HTR-8/SVneo (cell line): Measurements from ENCODE around the gene DOLK.

Experiments
- DNase-seq: peaks from one replicate; pipeline ENCODE4 v3.0.0; 2011; ENCODE audit warnings: low spot score, mixed read lengths; ENCODE audit not compliant: insufficient read length
- FAIRE-seq: peaks from 2 replicates; lab custom pipeline; 2011; peaks lifted over from hg19 to GRCh38; lab: Jason Lieb, UNC

DOLK gene

DNA sequence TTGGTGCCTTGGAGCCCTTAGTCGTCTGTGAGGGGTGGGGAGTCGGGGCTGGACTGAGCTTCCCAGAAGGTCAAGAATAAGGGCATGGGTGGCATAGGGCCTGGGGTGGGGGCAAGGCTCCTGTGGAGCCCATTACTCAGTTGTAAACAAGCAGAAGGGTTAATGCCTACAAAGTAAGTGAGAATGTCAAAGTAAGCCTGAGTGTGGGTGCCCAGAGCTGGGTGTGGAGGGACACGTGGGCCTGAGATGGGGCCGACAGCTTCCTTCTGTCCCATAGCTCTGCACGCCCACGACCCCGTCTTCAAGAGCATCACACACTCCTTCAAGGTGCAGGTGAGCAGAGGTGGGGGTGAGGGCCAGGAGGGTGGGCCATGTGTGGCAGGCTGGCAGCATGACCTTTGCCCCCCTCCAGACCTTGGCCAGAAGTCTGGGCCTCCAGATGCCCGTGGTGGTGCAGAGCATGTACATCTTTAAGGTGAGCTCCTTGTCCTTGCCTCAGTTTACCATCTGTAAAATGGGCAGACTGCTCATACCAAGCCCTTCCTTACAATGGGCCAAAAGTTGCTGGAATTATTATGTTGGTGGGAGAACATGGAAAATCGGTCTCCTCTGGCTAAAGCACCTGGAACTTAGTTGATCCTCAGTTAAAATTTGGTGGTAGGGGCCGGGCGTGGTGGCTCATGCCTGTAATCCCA lies 11.1 kb downstream of the DOLK start:
- FAIRE-seq: no peak
- no peak for DNase-seq

DNA sequence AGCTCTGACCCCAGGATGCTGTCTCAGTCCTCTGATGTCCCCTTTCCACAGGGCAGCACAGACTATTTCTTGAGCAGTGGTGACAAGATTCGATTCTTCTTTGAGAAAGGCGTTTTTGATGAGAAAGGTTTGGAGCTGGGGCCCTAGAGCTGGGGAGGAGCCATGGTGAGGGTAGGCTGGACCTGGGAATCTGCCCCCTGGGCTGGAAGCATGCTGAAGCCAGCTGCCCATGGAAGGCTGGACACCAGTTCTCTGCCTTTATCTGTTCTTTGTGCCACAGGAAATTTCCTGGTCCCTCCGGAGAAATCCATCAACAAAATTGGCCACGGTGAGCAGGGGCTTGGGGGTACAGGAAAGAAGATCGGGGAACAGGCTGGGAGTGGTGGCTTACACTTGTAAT lies 13.7 kb downstream of the DOLK start:
- FAIRE-seq: no peak
- DNase-seq: no peak

- FAIRE-seq (no peak), DNase-seq (no peak)
Measured at GRCh38 chr9:128929560-128929959, 17.8 kb downstream of the DOLK start.

DNA sequence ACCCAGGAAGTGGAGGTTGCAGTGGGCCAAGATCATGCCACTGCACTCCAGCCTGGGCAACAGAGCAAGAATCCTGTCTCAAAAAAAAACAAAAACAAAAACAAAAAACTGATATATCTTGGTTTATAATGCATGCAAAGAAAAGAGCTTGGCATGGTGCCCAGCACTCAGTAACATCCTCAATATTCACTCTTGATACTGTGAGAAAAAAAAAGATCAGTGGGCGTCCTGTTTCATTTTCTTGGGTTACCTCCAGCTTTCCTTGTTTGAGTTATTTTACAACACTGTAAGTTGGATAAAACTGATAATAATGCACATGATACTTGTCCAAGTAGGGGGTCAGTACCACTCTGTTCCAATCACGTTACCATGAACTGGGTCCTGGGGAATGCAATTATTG lies 18.8 kb downstream of the DOLK start:
- DNase-seq: no peak
- no peak for FAIRE-seq

GRCh38 chr9:128927731-128928411 lies 19.5 kb downstream of the DOLK start:
- DNase-seq (peak; percentile 63), FAIRE-seq (no peak)

GRCh38 chr9:128923493-128923883 lies 23.9 kb downstream of the DOLK start:
- DNase-seq (no peak), FAIRE-seq (no peak)

DNA sequence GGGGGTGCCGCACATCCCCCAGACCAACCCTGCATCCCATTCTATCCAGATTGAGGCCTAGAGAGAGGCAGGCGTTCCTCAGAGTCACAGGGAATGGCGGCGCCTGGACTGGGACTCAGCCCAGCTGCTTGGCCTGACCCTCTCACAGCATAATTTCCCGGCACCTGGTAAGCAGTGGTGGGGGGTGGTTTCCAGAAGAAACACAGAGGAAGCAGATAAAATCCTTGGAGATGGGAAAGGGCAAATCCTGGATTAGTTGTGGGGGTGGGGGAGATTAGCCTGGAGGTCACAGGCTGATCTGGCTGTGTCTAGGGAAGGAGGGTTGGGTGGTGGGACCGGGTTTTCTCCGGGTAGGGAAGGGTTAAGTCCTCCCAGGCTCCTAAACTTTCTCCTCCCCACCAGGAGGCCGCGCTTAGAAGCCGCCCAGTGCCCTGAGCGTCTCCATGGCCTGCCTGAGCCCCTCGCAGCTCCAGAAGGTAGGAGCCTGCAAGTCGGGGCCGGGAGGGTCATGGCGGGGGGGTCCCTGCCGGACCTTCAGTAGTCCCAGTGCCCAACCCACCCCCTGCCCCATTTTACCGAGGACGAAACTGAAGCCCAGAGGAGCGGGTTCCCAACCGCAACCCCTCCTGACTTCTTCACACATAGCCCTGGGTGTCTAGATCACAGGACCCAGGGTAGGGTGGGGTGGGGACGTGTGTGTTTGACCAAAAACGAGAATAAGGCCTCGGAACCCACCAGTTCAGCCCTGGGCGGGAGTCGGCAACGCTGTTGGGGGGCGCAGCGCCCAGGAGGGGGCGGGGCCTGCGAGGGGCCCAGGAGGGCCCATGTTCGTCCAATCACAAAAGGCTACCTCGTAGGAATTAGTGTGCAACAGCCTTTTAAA lies 25.3 kb downstream of the DOLK start:
- FAIRE-seq (no peak), DNase-seq (no peak)

GRCh38 chr9:128920381-128921058 lies 26.9 kb downstream of the DOLK start, which contains the start of gene PHYHD1:
PHYHD1 (plus strand) TSS chr9:128920982; CDS start chr9:128922324, 1,342 bp downstream.
- DNase-seq (no peak), FAIRE-seq (no peak)

DNA sequence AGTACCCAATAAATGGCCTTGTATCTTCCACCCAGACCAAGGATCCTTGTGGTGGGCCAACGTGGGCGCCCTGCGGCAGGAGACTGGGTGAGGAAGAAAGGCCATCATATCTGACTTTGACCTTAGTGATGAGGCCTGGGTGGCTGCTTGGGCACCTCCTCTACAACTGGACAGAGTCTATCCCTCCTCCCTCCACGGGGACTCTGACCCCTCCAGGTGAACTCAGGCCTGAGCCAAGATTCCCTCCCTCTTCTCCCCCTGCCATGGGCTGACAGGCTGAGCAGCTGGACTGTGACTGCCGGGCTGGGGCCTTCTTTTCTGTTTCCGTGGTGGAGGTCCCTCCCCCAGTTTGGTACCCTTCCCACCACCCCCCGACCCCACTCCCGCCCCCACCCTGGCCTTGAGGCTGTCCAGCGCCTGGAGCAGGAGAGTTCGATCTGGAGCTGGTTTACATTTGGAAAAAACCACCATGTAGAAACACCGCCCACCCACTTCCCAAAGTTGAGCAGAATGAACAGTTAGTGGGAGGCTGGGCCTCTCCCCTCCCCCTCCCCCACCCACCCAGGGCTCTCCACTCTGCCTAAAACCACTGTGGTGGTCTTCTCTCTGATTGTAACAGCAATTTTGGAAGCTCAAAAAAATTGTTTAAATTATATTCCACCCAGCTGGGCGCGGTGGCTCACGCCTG lies 27.9 kb downstream of the DOLK start:
- FAIRE-seq (no peak), DNase-seq (no peak)

- no peak for DNase-seq
- no peak for FAIRE-seq
Measured at GRCh38 chr9:128918921-128919320, 28.5 kb downstream of the DOLK start.

DNA sequence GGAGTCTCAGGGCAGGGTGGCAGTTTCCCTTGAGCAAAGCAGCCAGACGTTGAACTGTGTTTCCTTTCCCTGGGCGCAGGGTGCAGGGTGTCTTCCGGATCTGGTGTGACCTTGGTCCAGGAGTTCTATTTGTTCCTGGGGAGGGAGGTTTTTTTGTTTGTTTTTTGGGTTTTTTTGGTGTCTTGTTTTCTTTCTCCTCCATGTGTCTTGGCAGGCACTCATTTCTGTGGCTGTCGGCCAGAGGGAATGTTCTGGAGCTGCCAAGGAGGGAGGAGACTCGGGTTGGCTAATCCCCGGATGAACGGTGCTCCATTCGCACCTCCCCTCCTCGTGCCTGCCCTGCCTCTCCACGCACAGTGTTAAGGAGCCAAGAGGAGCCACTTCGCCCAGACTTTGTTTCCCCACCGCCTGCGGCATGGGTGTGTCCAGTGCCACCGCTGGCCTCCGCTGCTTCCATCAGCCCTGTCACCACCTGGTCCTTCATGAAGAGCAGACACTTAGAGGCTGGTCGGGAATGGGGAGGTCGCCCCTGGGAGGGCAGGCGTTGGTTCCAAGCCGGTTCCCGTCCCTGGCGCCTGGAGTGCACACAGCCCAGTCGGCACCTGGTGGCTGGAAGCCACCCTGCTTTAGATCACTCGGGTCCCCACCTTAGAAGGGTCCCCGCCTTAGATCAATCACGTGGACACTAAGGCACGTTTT lies 30.1 kb downstream of the DOLK start:
- no peak for FAIRE-seq

DNA sequence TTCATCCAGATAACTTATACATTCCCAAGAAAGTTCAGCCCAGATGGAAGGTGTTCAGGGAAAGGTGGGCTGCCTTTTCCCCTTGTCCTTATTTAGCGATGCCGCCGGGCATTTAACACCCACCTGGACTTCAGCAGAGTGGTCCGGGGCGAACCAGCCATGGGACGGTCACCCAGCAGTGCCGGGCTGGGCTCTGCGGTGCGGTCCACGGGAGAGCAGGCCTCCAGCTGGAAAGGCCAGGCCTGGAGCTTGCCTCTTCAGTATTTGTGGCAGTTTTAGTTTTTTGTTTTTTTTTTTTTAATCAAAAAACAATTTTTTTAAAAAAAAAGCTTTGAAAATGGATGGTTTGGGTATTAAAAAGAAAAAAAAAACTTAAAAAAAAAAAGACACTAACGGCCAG lies 30.7 kb downstream of the DOLK start:
- no peak for FAIRE-seq

More for the DNA sequence above, 30.1 kb downstream of the DOLK start:
- no peak for DNase-seq

GRCh38 chr9:128916204-128916603 lies 31.2 kb downstream of the DOLK start:
- FAIRE-seq: no peak
- no peak for DNase-seq

More for the DNA sequence above, 30.7 kb downstream of the DOLK start:
- DNase-seq: no peak

DNA sequence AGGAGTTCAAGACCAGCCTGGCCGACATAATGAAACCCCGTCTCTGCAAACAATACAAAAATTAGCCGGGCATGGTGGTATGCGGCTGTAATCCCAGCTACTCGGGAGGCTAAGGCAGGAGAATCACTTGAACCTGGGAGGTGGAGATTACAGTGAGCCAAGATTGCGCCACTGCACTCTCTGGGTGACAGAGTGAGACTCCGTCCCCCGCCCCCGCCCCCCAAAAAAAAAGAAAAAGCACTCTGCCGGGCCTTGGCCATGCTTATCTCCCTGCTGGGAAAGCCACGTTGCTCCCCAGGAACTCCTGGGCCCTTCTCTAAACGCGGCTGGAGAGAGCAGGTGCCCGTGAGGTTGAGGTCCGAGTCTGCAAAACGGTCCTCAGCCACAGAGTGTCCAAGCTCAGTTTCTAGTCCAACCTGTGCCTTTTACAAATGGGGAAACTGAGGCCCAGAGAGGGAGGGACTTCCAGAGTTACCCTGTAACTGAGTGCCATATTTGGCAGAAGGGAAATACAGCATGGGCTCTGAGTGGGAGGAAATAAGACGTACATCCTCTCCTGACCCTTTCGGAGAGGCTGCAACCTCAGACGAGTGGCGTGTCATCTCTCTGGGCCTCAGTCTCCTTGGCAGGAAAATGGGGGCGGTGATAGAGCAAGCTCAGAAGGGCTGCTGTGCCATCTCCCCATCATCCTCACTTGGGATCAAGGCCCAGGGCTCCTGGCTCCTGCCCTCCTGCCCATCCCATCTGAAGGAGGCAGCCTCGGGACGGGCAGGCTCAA lies 33.2 kb downstream of the DOLK start:
- DNase-seq (no peak), FAIRE-seq (no peak)

DNA sequence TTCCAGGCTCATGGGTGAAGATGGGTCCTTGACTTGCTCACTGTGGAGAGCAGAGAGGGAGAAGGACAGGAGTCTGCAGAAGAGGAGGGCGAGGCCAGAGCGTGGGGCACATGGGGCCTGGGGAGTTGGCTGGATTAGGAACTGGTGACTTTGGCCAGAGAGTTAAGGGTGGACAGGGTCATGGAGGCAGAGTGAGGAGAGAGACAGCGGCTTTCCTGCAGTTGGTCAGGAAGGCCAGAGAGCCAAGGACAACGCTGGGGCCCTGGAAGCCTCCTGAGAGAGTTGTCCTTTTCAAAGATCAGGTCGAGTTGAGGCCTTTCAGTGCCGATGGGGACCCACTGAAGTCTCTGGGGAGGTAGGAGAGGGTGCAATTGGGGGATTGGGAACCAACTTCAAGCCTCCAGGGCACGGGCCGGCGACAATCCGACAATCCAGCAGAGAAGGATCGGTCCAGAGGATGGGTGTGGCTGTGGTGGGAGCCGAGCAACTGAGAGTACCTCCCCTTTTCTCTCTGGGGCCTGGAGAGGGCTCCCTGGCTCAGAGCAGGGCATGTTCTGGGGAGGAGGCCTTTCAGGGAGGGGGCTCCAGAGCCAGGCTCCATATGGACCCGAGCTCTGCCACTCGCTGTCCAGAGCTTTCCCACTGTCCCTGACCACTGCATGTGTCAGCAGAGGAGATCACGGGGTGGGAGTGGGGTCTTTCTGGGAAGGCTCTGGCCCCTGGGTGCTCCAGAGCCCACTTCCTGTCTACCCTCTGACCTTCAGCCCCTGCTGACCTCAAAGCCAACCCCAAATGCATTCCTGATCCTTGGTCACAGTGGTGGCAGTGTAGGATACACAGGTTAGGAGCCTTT lies 34.1 kb downstream of the DOLK start:
- DNase-seq (no peak), FAIRE-seq (no peak)

DNA sequence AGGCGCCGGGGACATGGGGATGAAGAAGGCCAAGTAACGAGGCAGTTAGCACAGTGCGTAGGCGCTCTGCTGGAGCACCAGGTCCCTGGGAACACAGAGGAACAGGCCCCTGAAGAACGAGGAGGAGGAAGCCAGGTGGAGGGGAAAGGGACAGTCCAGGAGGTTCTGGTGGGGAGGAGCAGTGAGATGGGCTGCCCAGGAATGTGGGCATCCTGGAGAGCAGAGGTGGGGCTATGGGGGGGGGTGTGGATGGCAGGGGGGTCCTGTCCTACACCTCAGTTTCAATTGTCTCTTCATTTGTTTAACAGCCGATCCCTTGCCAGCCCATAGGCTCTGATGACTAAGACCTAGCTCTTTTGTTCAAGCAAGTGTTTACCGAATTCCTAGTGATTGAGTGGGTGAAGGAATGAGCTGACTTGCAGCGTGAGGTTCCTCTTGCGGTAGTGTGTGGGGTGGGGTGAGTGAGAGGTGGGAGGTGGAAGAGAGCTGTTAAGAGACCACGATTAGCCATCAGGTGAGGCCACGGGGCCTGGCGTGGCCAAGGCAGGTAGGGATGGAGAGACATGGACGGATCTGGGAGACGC lies 35.0 kb downstream of the DOLK start:
- FAIRE-seq (peak; percentile 80), DNase-seq (peak; percentile 66)

- peak; percentile 71 for FAIRE-seq
Measured at GRCh38 chr9:128911529-128912035, 35.8 kb downstream of the DOLK start.

More at GRCh38 chr9:128911529-128912035, 35.8 kb downstream of the DOLK start:
- peak; percentile 67 for DNase-seq
